A673 (cell line): ENCODE results near the gene ZNF189. TPM values are rescaled to one million over a fixed set of nuclear protein-coding genes. Genes with fewer than 3 reads are reported as not detected.

Experiments
- BruUV-seq: library from RNA; stranded (reverse); fragments of 400-500 nt; replicated peaks from 2 replicates; lab custom pipeline; 2021; lab: Mats Ljungman, UMichigan
- CTCF ChIA-PET: fragments of 300-600 bp; sonication (Branson Sonifier 250); formaldehyde crosslinking; loops from one replicate; lab custom pipeline; 2022; ENCODE audit warnings: antibody characterized with exemption; lab: Charles Lee
- POLR2A ChIA-PET: fragments of 300-600 bp; sonication (Branson Sonifier 250); formaldehyde crosslinking; loops from one replicate; lab custom pipeline; 2022; ENCODE audit warnings: antibody characterized with exemption; ENCODE audit not compliant: low non-redundant PET; lab: Charles Lee
- DNase-seq: peaks from one replicate; pipeline ENCODE4 v3.0.0-alpha.2; 2015; ENCODE audit warnings: low spot score
- H3K27ac ChIP-seq: fragments of 200-600 bp; sonication (generic); 2 replicates; pipeline ENCODE4 v1.5.1; 2016; ENCODE audit warnings: mixed run types, low read depth, mild to moderate bottlenecking, mixed read lengths, antibody characterized with exemption, low read length; ENCODE audit not compliant: poor library complexity, severe bottlenecking
- H3K27me3 ChIP-seq: fragments of 200-600 bp; sonication (generic); replicated peaks from 2 replicates; pipeline ENCODE4 v1.6.1; 2017; ENCODE audit warnings: mixed run types, low read depth, mild to moderate bottlenecking, mixed read lengths, antibody characterized with exemption, low read length; ENCODE audit not compliant: insufficient read depth, poor library complexity
- H3K36me3 ChIP-seq: fragments of 200-600 bp; sonication (generic); 2 replicates; pipeline ENCODE4 v1.6.1; 2016; ENCODE audit warnings: mixed run types, mild to moderate bottlenecking, mixed read lengths, antibody characterized with exemption, low read length; ENCODE audit not compliant: insufficient read depth, poor library complexity, severe bottlenecking
- H3K4me1 ChIP-seq: fragments of 200-600 bp; sonication (generic); 2 replicates; pipeline ENCODE4 v1.6.1; 2017; ENCODE audit warnings: mixed run types, mild to moderate bottlenecking, mixed read lengths, antibody characterized with exemption, low read length; ENCODE audit not compliant: insufficient read depth, poor library complexity, severe bottlenecking
- H3K4me3 ChIP-seq: fragments of 200-600 bp; sonication (generic); 2 replicates; pipeline ENCODE4 v1.5.1; 2016; ENCODE audit warnings: low read depth, mixed run types, mild to moderate bottlenecking, mixed read lengths, low read length; ENCODE audit not compliant: poor library complexity, severe bottlenecking
- H3K9me3 ChIP-seq: fragments of 200-600 bp; sonication (generic); 2 replicates; pipeline ENCODE4 v1.6.1; 2016; ENCODE audit warnings: mixed run types, low read depth, mild to moderate bottlenecking, mixed read lengths, antibody characterized with exemption, low read length; ENCODE audit not compliant: poor library complexity, severe bottlenecking
- EZH2 ChIP-seq: fragments of 200-600 bp; sonication (generic); IDR thresholded peaks from 2 replicates; pipeline ENCODE4 v1.6.1; 2017; ENCODE audit warnings: borderline replicate concordance, low read depth, mild to moderate bottlenecking, mixed read lengths, antibody characterized with exemption, low read length; ENCODE audit not compliant: poor library complexity, severe bottlenecking
- intact Hi-C: fragments of 100-400 bp; cut with micrococcal nuclease; formaldehyde crosslinking; loops from one replicate; pipeline ENCODE4 v1.10.0; 2022; ENCODE audit not compliant: unreplicated experiment
- total RNA-seq: library from RNA; stranded (reverse); gene quantifications from 2 replicates; pipeline ENCODE4 v1.2.3, GENCODE V29; 2021
- TF ChIP-seq, protein P1 (sequence below): fragments of 300-800, 200-600 bp; sonication (generic); conservative IDR thresholded peaks from 2 replicates; pipeline ENCODE4 v1.5.1; 2017; ENCODE audit warnings: low read depth, mild to moderate bottlenecking, antibody characterized with exemption, low read length, moderate library complexity, mixed read lengths

ZNF189 gene
- total RNA-seq, 1 experiment from 2014 or later, result 17.6 TPM

DNA sequence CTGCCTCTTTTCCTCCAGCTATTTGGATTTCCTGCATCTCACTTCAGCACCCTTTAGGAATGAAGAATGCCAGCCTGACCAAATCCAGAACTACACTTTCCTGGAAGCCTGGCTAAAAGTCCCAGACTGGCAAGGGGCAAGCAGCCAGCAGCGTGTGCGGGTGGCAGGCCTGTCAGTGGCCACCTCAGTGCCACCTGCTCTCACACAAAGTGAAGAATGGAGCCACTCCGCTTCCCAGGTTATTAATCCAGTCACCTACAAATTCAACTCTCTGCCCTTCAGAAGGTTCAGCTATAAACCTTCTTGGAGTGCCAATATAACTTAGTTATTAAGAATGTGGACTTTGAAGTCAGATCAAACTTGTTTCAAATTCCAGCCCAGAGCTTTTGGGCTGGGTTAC lies 43.7 kb downstream of the ZNF189 start:
- Histone ChIP-seq H3K36me3 (no peaks in the 10 kb centered on the region), H3K27me3 (peaks cover 44% of the 10 kb centered on the region), H3K9me3 (no peaks in the 10 kb centered on the region), H3K27ac (no peak overlapping the region), H3K4me1 (no peaks in the 10 kb centered on the region), H3K4me3 (no peak overlapping the region)
- intact Hi-C loops, result no loop called here
- no TSS peak for BruUV-seq
- ChIA-PET CTCF (no interaction called here), POLR2A (no interaction called here)
- TF ChIP-seq, protein P1, sequence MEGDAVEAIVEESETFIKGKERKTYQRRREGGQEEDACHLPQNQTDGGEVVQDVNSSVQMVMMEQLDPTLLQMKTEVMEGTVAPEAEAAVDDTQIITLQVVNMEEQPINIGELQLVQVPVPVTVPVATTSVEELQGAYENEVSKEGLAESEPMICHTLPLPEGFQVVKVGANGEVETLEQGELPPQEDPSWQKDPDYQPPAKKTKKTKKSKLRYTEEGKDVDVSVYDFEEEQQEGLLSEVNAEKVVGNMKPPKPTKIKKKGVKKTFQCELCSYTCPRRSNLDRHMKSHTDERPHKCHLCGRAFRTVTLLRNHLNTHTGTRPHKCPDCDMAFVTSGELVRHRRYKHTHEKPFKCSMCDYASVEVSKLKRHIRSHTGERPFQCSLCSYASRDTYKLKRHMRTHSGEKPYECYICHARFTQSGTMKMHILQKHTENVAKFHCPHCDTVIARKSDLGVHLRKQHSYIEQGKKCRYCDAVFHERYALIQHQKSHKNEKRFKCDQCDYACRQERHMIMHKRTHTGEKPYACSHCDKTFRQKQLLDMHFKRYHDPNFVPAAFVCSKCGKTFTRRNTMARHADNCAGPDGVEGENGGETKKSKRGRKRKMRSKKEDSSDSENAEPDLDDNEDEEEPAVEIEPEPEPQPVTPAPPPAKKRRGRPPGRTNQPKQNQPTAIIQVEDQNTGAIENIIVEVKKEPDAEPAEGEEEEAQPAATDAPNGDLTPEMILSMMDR, result no peak
- DNase-seq, result no peak

DNA sequence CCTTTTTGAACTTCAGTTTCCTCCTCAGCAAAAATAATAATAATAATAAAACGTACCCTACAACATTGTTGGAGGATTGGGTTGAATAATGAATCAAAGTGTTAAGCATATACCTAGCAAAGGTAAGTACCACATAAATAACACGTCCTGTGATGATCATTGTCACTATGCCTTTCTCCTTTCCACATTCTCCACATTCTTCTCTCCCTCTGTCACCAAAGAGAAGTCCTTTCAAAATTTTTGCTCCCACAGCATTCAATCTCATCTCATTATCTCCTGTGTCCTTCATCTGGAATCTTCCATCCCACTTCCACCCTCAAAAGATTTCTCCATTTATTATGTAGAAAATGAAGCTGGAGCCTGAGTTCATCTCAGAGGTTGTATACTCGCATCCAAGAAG lies 44.1 kb downstream of the ZNF189 start:
- no peak for DNase-seq
- TF ChIP-seq EZH2, result no peak
- TF ChIP-seq, protein P1, result no peak
- POLR2A ChIA-PET, result no interaction called here
- H3K27me3 ChIP-seq, result peaks cover 45% of the 10 kb centered on the region
- no peaks in the 10 kb centered on the region for H3K9me3 ChIP-seq
- CTCF ChIA-PET, result no interaction called here
- no peaks in the 10 kb centered on the region for H3K36me3 ChIP-seq
- BruUV-seq, result no TSS peak
- no peaks in the 10 kb centered on the region for H3K4me1 ChIP-seq
- no peak overlapping the region for H3K4me3 ChIP-seq
- intact Hi-C loops, result no loop called here
- H3K27ac ChIP-seq, result no peak overlapping the region

- H3K27me3 ChIP-seq, result peaks cover 49% of the 10 kb centered on the region
- CTCF ChIA-PET, result no interaction called here
- no peaks in the 10 kb centered on the region for H3K9me3 ChIP-seq
- TF ChIP-seq EZH2, result no peak
- TF ChIP-seq, protein P1, result no peak
- BruUV-seq, result no TSS peak
- no peak for DNase-seq
- intact Hi-C loops, result no loop called here
- no peaks in the 10 kb centered on the region for H3K4me1 ChIP-seq
- H3K27ac ChIP-seq, result no peak overlapping the region
- no peaks in the 10 kb centered on the region for H3K36me3 ChIP-seq
- H3K4me3 ChIP-seq, result no peak overlapping the region
- POLR2A ChIA-PET, result no interaction called here
These were observed 44.7 kb downstream of the ZNF189 start for GRCh38 chr9:101443364-101443771.
